H1 (cell line): Measurements from ENCODE around the gene FSCN2. TPM values are rescaled to one million over a fixed set of nuclear protein-coding genes. Genes with fewer than 3 reads are reported as not detected.

Source experiments
- CTCF ChIA-PET: fragments of 300-600 bp; sonication (Branson Sonifier 250); formaldehyde crosslinking; loops from one replicate; lab custom pipeline; 2021; ENCODE audit not compliant: partially characterized antibody; lab: Charles Lee
- POLR2A ChIA-PET: fragments of 300-600 bp; sonication (Branson Sonifier 250); formaldehyde crosslinking; loops from one replicate; lab custom pipeline; 2021; ENCODE audit warnings: inconsistent platforms; ENCODE audit not compliant: partially characterized antibody; lab: Charles Lee
- DNase-seq, 2 experiments: peaks; one replicate each; pipeline versions ENCODE4 v3.0.0 to v3.0.0-alpha.2; 2010 to 2022; ENCODE audit warnings: low spot score in 2 of 2, low read depth in 1 of 2, mixed read lengths in 1 of 2
- FAIRE-seq: peaks from 2 replicates; lab custom pipeline; 2011; peaks lifted over from hg19 to GRCh38; lab: Jason Lieb, UNC
- H2AFZ ChIP-seq: 2 replicates; pipeline ENCODE4 v1.8.1; 2012; ENCODE audit warnings: low read length, inconsistent platforms
- H2AK5ac ChIP-seq: 2 replicates; pipeline ENCODE4 v1.6.1; 2013; ENCODE audit warnings: low read depth, low read length
- H2BK120ac ChIP-seq: replicated peaks from 2 replicates; pipeline ENCODE3; 2013; ENCODE audit warnings: low read depth, low read length, inconsistent platforms
- H2BK12ac ChIP-seq: 2 replicates; pipeline ENCODE4 v1.6.1; 2013; ENCODE audit warnings: low read depth, low read length
- H2BK15ac ChIP-seq: 2 replicates; pipeline ENCODE4 v1.6.1; 2013; ENCODE audit warnings: low read length
- H2BK20ac ChIP-seq: 2 replicates; pipeline ENCODE4 v1.6.1; 2013; ENCODE audit warnings: low read length
- H2BK5ac ChIP-seq: 2 replicates; pipeline ENCODE4 v1.6.1; 2013; ENCODE audit warnings: low read depth, low read length
- H3K14ac ChIP-seq: 2 replicates; pipeline ENCODE4 v1.6.1; 2013; ENCODE audit warnings: inconsistent platforms; ENCODE audit not compliant: insufficient read length
- H3K18ac ChIP-seq: 2 replicates; pipeline ENCODE4 v1.6.1; 2013; ENCODE audit warnings: low read length; ENCODE audit errors: extremely low read depth
- H3K23ac ChIP-seq: 2 replicates; pipeline ENCODE4 v1.6.1; 2013; ENCODE audit warnings: inconsistent platforms; ENCODE audit not compliant: insufficient read length
- H3K23me2 ChIP-seq: 2 replicates; pipeline ENCODE4 v1.6.1; 2013; ENCODE audit warnings: low read depth, low read length
- H3K27ac ChIP-seq: 2 replicates; pipeline ENCODE4 v1.6.1; 2011; ENCODE audit warnings: low read depth, low read length, inconsistent platforms
- H3K27me3 ChIP-seq, 4 experiments: replicated peaks in 1 of 4; 1 replicate in 1 of 4; 2 replicates in 3 of 4; pipeline versions ENCODE4 v1.6.1 to v1.8.1; 2011 to 2013; ENCODE audit warnings: low read length in 3 of 4, mild to moderate bottlenecking in 3 of 4, inconsistent platforms in 2 of 4, mixed read lengths in 2 of 4, moderate library complexity in 1 of 4; ENCODE audit not compliant: control insufficient read depth in 3 of 4, insufficient read depth in 3 of 4; ENCODE audit errors: extremely low read depth in 1 of 4
- H3K36me3 ChIP-seq, 4 experiments: 2 replicates each; pipeline versions ENCODE4 v1.6.1 to v1.8.1; 2011 to 2013; ENCODE audit warnings: mild to moderate bottlenecking in 4 of 4, low read length in 3 of 4, moderate library complexity in 2 of 4, control low read depth in 1 of 4, inconsistent platforms in 1 of 4; ENCODE audit not compliant: insufficient read depth in 4 of 4, control insufficient read depth in 2 of 4
- H3K4ac ChIP-seq: replicated peaks from 2 replicates; pipeline ENCODE3; 2013; ENCODE audit warnings: low read length, low read depth, mixed read lengths, inconsistent platforms; ENCODE audit not compliant: insufficient read length
- H3K4me1 ChIP-seq, 4 experiments: replicated peaks in 1 of 4; 1 replicate in 1 of 4; 2 replicates in 3 of 4; pipeline versions ENCODE4 v1.6.1 to v1.8.1; 2011 to 2013; ENCODE audit warnings: low read length in 3 of 4, inconsistent platforms in 2 of 4, mixed read lengths in 1 of 4; ENCODE audit not compliant: insufficient read depth in 4 of 4, control insufficient read depth in 3 of 4
- H3K4me2 ChIP-seq, 2 experiments: 2 replicates each; pipeline versions ENCODE4 v1.6.1 to v1.8.1; 2011 to 2013; ENCODE audit warnings: low read depth in 2 of 2, low read length in 2 of 2, control low read depth in 1 of 2, inconsistent platforms in 1 of 2, mild to moderate bottlenecking in 1 of 2; ENCODE audit not compliant: insufficient read depth in 1 of 2
- H3K4me3 ChIP-seq, 4 experiments: fragments of 200-600, 300-600 bp in 1 of 4; sonication (generic), shearing (Covaris generic), sonication (Bioruptor Twin) in 1 of 4; 2 replicates each; pipeline versions ENCODE4 v1.5.1 to v1.8.1; 2011 to 2016; ENCODE audit warnings: low read length in 4 of 4, low read depth in 3 of 4, control low read depth in 2 of 4, inconsistent platforms in 2 of 4, mild to moderate bottlenecking in 2 of 4, mixed read lengths in 1 of 4, moderate library complexity in 1 of 4; ENCODE audit not compliant: insufficient read depth in 2 of 4; ENCODE audit errors: extremely low read depth in 1 of 4
- H3K56ac ChIP-seq: replicated peaks from 2 replicates; pipeline ENCODE3; 2013; ENCODE audit warnings: low read depth, mild to moderate bottlenecking, mixed read lengths, low read length, inconsistent platforms; ENCODE audit not compliant: insufficient read length
- H3K79me1 ChIP-seq: 2 replicates; pipeline ENCODE4 v1.6.1; 2013; ENCODE audit warnings: low read depth, low read length, control low read depth
- H3K79me2 ChIP-seq, 2 experiments: 2 replicates each; pipeline versions ENCODE4 v1.6.1 to v1.8.1; 2012 to 2013; ENCODE audit warnings: low read length in 2 of 2, mild to moderate bottlenecking in 2 of 2, inconsistent platforms in 1 of 2; ENCODE audit not compliant: insufficient read depth in 2 of 2, control insufficient read depth in 1 of 2
- H3K9ac ChIP-seq, 4 experiments: replicated peaks in 1 of 4; 1 replicate in 1 of 4; 2 replicates in 3 of 4; pipeline versions ENCODE4 v1.6.1 to v1.8.1; 2011 to 2013; ENCODE audit warnings: low read depth in 3 of 4, low read length in 3 of 4, control low read depth in 2 of 4, mild to moderate bottlenecking in 2 of 4, moderate library complexity in 2 of 4, inconsistent platforms in 1 of 4; ENCODE audit errors: extremely low read depth in 1 of 4
- H3K9me3 ChIP-seq, 2 experiments: 2 replicates each; pipeline versions ENCODE4 v1.6.1 to v1.8.1; 2012 to 2013; ENCODE audit warnings: mild to moderate bottlenecking in 2 of 2, moderate library complexity in 2 of 2, control low read depth in 1 of 2, inconsistent platforms in 1 of 2, low read depth in 1 of 2, low read length in 1 of 2, mixed read lengths in 1 of 2; ENCODE audit not compliant: insufficient read depth in 2 of 2
- H4K20me1 ChIP-seq, 2 experiments: replicated peaks in 1 of 2; 2 replicates each; pipeline versions ENCODE3 to v1.8.1; 2011 to 2013; ENCODE audit warnings: inconsistent platforms in 2 of 2, low read length in 2 of 2, mild to moderate bottlenecking in 1 of 2; ENCODE audit not compliant: insufficient read depth in 2 of 2, control insufficient read depth in 1 of 2
- H4K5ac ChIP-seq: 2 replicates; pipeline ENCODE4 v1.6.1; 2013; ENCODE audit warnings: low read length, low read depth, mixed read lengths, inconsistent platforms; ENCODE audit not compliant: insufficient read length
- H4K8ac ChIP-seq: 2 replicates; pipeline ENCODE4 v1.8.0; 2013; ENCODE audit warnings: mild to moderate bottlenecking, moderate library complexity, low read length, inconsistent platforms; ENCODE audit not compliant: insufficient read depth; ENCODE audit errors: extremely low read depth
- H4K91ac ChIP-seq: replicated peaks from 2 replicates; pipeline ENCODE3; 2013; ENCODE audit warnings: low read length, mixed read lengths, inconsistent platforms; ENCODE audit not compliant: insufficient read length
- CEBPB ChIP-seq: IDR thresholded peaks from 2 replicates; pipeline ENCODE4 v1.6.1; 2012; ENCODE audit warnings: low read depth, low read length
- JUND ChIP-seq: IDR thresholded peaks from 2 replicates; pipeline ENCODE4 v1.6.1; 2011; ENCODE audit warnings: mild to moderate bottlenecking, improper control_type of control experiment, low read length
- NANOG ChIP-seq: IDR thresholded peaks from 2 replicates; pipeline ENCODE4 v1.6.1; 2011; ENCODE audit warnings: low read length, low read depth, mild to moderate bottlenecking, inconsistent platforms; ENCODE audit not compliant: insufficient read depth, poor library complexity, severe bottlenecking
- PHF8 ChIP-seq: fragments of 200-600 bp; sonication (generic); conservative IDR thresholded peaks from 2 replicates; pipeline ENCODE4 v1.7.1; 2012; ENCODE audit warnings: low read depth, mild to moderate bottlenecking, inconsistent platforms, low read length, moderate library complexity
- RBBP5 ChIP-seq: IDR thresholded peaks from 2 replicates; pipeline ENCODE4 v1.7.1; 2012; ENCODE audit warnings: low read depth, mild to moderate bottlenecking, inconsistent platforms, low read length, moderate library complexity, borderline replicate concordance
- WGBS, 2 experiments: shearing (Covaris generic) in 1 of 2; methylation state at CpG; one replicate each; pipeline versions ENCODE4 v1.1.6 to v1.1.7; 2013 to 2015; ENCODE audit warnings: low lambda C conversion rate in 2 of 2, mixed read lengths in 2 of 2, inconsistent platforms in 1 of 2, low coverage in 1 of 2, missing lambda C conversion rate in 1 of 2; ENCODE audit not compliant: insufficient replicate concordance in 2 of 2, insufficient coverage in 1 of 2, insufficient read length in 1 of 2; ENCODE audit errors: extremely low coverage in 1 of 2, missing lambda C conversion rate in 1 of 2; 5-methylcytosine and 5-hydroxymethylcytosine counted together
- polyA plus RNA-seq, 7 experiments: library from polyadenylated mRNA; depleted of rRNA in 3 of 7; stranded (reverse) in 5 of 7; unstranded in 2 of 7; fragments of >200 nt in 5 of 7; fragments of 200-250 nt in 2 of 7; gene quantifications; 1 replicate in 5 of 7; 2 replicates in 1 of 7; 4 replicates in 1 of 7; pipeline versions ENCODE4 v1.2.1 to v1.2.3, GENCODE V29; 2011 to 2013; ENCODE audit warnings: missing spikeins in 2 of 7, mixed read lengths in 2 of 7
- total RNA-seq: library from RNA; stranded (reverse); fragmentation: NEBNext Ultra II Directional; extraction: Animal tissue kit (Norgen Biotek cat#: 25700); gene quantifications from 2 replicates; pipeline ENCODE4 v1.2.1, GENCODE V29; 2021

Gene FSCN2
- total and polyA plus RNA-seq, 2 of the 8 experiments (the other 6 are each of a cell fraction or from before 2014, with no cell fraction given), result 0.18 to 0.30 TPM

- Histone ChIP-seq H4K91ac (no peak overlapping the region), H3K9me3 (no peaks in the 10 kb centered on the region), H2BK20ac (no peak overlapping the region), H3K79me1 (peaks cover under 1% of the 10 kb centered on the region; the same call in 1 of the 2 replicates), H4K8ac (no peak overlapping the region), H2BK15ac (no peak overlapping the region), H3K27ac (no peak overlapping the region), H2BK5ac (no peak overlapping the region), H3K27me3 (no peaks in the 10 kb centered on the region; a peak in 1 of 7 replicates), H3K9ac (no peak overlapping the region), H2AFZ (no peak overlapping the region), H3K56ac (no peak overlapping the region), H2BK120ac (no peak overlapping the region), H2AK5ac (no peak overlapping the region), H3K18ac (no peak overlapping the region), H3K79me2 (no peaks in the 10 kb centered on the region), H3K14ac (no peak overlapping the region), H3K4me3 (no peak overlapping the region), H3K4ac (no peak overlapping the region), H2BK12ac (no peak overlapping the region), H3K36me3 (peaks cover 2 to 33% (median 22%) of the 10 kb centered on the region in 4 experiments; a peak in 7 of 8 replicates), H3K23ac (no peak overlapping the region), H4K5ac (no peak overlapping the region), H4K20me1 (peaks cover 2 to 19% of the 10 kb centered on the region in 2 experiments), H3K4me2 (no peak overlapping the region), H3K4me1 (no peaks in the 10 kb centered on the region), H3K23me2 (no peaks in the 10 kb centered on the region)
- WGBS, 2 experiments, result 95% methylated on average over 14 of the region's 14 CpGs; no CpG with 5 or more reads in 1 of the 2 experiments
- ChIA-PET POLR2A (interaction anchor here (1.1 to 2.6 kb wide), 4 partner anchors 9 to 34 kb away, joined by 3 to 11 read pairs (median 4); partner anchors contain the start of gene FSCN2), CTCF (interaction anchor here (1.0 to 1.7 kb wide), 4 partner anchors 24 to 290 kb away, joined by 3 to 4 read pairs (median 3); no protein-coding TSS in a partner anchor)
- FAIRE-seq (no peak), DNase-seq (no peak)
- TF ChIP-seq NANOG (no peak), JUND (no peak), PHF8 (no peak), CEBPB (no peak), RBBP5 (no peak)
Measured at GRCh38 chr17:81543339-81543675, 15.1 kb downstream of the FSCN2 start.
